Parathyroid adenoma (tissue), 2 donors: Measurements from ENCODE around the gene STMN3.

Experiments used
- H2AFZ ChIP-seq: fragments of 300-600 bp; sonication (generic); one replicate; pipeline ENCODE4 v1.7.0; 2017; ENCODE audit warnings: antibody characterized with exemption, mild to moderate bottlenecking
- H3K27ac ChIP-seq: fragments of 300-600 bp; sonication (generic); one replicate; pipeline ENCODE4 v1.7.0; 2017
- H3K27me3 ChIP-seq: fragments of 300-600 bp; sonication (generic); one replicate; pipeline ENCODE4 v1.7.0; 2017; ENCODE audit warnings: low read length; ENCODE audit not compliant: control insufficient read depth, insufficient read depth
- H3K36me3 ChIP-seq: fragments of 300-600 bp; sonication (generic); one replicate; pipeline ENCODE4 v1.7.0; 2017; ENCODE audit warnings: low read length; ENCODE audit not compliant: control insufficient read depth, insufficient read depth
- H3K4me1 ChIP-seq: fragments of 300-600 bp; sonication (generic); one replicate; pipeline ENCODE4 v1.7.0; 2017; ENCODE audit warnings: control low read depth
- H3K4me2 ChIP-seq: fragments of 300-600 bp; sonication (generic); one replicate; pipeline ENCODE4 v1.7.0; 2017; ENCODE audit warnings: low read length
- H3K4me3 ChIP-seq: fragments of 300-600 bp; sonication (generic); one replicate; pipeline ENCODE4 v1.7.0; 2017; ENCODE audit warnings: low read depth, low read length
- H3K79me2 ChIP-seq: fragments of 300-600 bp; sonication (generic); one replicate; pipeline ENCODE4 v1.7.0; 2017; ENCODE audit warnings: control low read depth
- H3K9ac ChIP-seq: fragments of 300-600 bp; sonication (generic); one replicate; pipeline ENCODE4 v1.7.0; 2017; ENCODE audit warnings: mild to moderate bottlenecking
- H3K9me3 ChIP-seq: fragments of 300-600 bp; sonication (generic); one replicate; pipeline ENCODE4 v1.7.0; 2017; ENCODE audit warnings: low read length; ENCODE audit not compliant: control insufficient read depth
- CTCF ChIP-seq: fragments of 300-600 bp; sonication (generic); IDR thresholded peaks from one replicate; pipeline ENCODE4 v1.7.0; 2017; ENCODE audit warnings: antibody characterized with exemption, mild to moderate bottlenecking
- donor health status: primary hyperparathyroidism.

STMN3 gene

GRCh38 chr20:63653041-63653973 lies at the start of gene STMN3:
Gene STMN3 (minus strand): TSS chr20:63653424. CDS start chr20:63653345, 79 bp downstream.
- H3K4me2 ChIP-seq = peak within 1 kb of the TSS; percentile 77
- peak within 1 kb of the TSS; percentile 88 for H2AFZ ChIP-seq
- no peaks in the 10 kb centered on the region for H3K9me3 ChIP-seq
- peak within 1 kb of the TSS; percentile 52 for H3K4me3 ChIP-seq
- peaks cover 22% of the 10 kb centered on the region for H3K4me1 ChIP-seq
- H3K27me3 ChIP-seq = no peaks in the 10 kb centered on the region
- peaks cover 4% of the 10 kb centered on the region for H3K79me2 ChIP-seq
- H3K27ac ChIP-seq = peak within 1 kb of the TSS; percentile 86
- H3K36me3 ChIP-seq = no peaks in the 10 kb centered on the region
- no peak for TF ChIP-seq CTCF
- H3K9ac ChIP-seq = peak within 1 kb of the TSS; percentile 19

DNA sequence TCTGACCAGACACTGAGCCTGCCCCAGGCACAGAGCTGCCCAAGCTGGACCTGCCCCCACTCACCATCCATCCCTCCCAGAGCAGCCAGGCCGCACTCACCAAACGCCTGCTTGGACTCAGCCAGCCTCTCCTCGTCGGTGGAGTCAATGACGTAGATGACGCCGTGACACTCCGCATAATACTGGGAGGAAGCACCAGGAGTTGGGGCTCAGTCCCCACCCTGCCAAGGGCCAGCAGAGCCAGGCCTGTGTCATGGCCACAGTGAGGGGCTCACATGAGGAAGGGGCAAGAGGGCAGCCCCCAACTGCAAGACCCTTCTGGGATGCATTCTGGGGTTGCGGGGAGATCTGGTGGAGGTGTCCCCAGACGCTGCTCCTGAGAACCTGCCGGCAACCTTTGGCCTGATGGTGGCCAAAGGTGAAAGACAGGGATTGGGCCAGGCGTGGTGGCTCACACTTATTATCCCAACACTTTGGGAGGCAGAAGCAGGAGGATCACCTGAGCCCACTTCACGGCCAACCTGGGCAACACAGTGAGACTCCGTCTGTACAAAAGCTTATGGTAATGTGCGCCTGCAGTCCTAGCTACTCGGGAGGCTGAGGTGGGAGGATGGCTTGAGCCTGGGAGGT lies 48.9 kb upstream of the STMN3 start:
- Histone ChIP-seq H3K9me3 (no peaks in the 10 kb centered on the region), H3K4me2 (no peak overlapping the region), H3K9ac (no peak overlapping the region), H3K79me2 (peaks cover 54% of the 10 kb centered on the region), H3K27me3 (no peaks in the 10 kb centered on the region), H3K27ac (no peak overlapping the region), H3K4me3 (no peak overlapping the region), H3K4me1 (peaks cover 6% of the 10 kb centered on the region), H3K36me3 (no peaks in the 10 kb centered on the region), H2AFZ (no peak overlapping the region)
- no peak for TF ChIP-seq CTCF

DNA sequence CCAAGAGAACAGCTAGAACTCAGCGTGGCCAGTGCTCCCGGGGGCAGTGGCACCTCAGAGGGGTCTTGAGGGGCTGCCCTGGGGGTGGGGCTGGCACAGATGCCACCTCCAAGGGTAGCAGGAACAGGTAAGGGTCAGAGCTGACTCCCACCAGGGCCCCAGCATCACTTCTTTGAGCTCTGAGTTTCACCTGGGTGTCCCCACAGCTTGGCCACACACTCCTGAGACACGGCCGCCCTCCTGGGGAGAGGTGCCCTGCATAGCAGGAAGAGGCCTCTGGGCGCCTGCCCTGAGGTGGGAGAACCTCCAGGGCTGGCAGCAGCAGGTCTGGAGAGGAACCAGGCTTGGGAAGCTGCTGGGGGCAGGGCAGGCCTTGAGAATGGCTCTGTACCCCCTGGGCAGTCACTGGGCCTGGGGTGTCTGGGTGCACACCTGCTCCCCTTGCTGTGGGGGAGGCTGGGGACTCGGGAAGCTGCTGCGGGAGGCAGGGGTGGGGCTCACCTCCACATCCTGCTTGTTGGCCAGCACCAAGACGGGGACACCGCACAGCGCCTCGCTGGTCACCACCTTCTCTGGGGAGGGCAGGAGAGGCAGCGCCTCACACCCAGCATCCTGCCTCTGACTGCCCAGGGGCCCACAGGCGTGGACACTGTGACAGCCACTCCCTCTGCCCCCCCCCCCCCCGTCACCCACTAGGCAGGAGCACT lies 48.3 kb upstream of the STMN3 start:
- no peak overlapping the region for H3K4me3 ChIP-seq
- no peaks in the 10 kb centered on the region for H3K36me3 ChIP-seq
- H3K9ac ChIP-seq = no peak overlapping the region
- peaks cover 3% of the 10 kb centered on the region for H3K4me1 ChIP-seq
- peaks cover 53% of the 10 kb centered on the region for H3K79me2 ChIP-seq
- TF ChIP-seq CTCF = no peak
- H3K9me3 ChIP-seq = no peaks in the 10 kb centered on the region
- no peak overlapping the region for H3K27ac ChIP-seq
- no peak overlapping the region for H3K4me2 ChIP-seq
- H2AFZ ChIP-seq = no peak overlapping the region
- H3K27me3 ChIP-seq = no peaks in the 10 kb centered on the region

DNA sequence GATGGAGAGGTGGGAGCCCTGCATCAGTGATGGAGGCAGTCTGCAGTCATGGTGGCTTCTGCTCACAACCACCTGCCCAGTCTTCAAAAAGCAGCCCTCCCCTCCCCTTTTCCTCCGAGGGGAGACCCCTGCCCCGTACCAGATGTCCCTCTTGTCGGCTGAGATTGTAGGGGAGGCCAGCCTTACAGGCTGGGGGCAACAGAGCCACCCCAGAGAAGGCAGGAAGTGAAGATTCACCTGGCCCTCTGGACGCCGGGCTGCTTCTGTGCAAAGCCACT lies 47.8 kb upstream of the STMN3 start:
- Histone ChIP-seq H3K4me2 (no peak overlapping the region), H3K79me2 (peaks cover 48% of the 10 kb centered on the region), H2AFZ (no peak overlapping the region), H3K27me3 (no peaks in the 10 kb centered on the region), H3K4me1 (no peaks in the 10 kb centered on the region), H3K4me3 (no peak overlapping the region), H3K27ac (no peak overlapping the region), H3K9me3 (no peaks in the 10 kb centered on the region), H3K36me3 (no peaks in the 10 kb centered on the region), H3K9ac (no peak overlapping the region)
- TF ChIP-seq CTCF = no peak
